ENCODE results near the gene CTDSP1.

Gene CTDSP1

DNA sequence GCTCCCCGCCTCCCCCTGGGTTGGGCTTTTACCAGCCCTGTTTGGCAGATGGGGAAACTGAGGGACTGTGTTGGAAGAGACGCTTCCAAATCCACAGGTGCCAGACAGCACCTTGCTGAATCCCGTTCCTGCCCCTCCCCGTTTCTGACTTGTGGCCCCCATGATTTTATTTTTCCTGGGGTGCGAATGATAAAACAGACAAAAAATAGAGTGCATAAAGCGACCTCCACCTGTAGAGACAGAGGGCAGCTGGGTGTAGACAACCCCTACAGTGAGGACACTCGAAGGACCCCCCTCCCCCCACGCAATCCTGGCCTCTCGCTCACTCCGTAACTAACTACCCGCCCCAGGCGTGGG lies 2.2 kb upstream of the CTDSP1 start:
- H3K4me3 ChIP-seq (ENCODE audit: low read depth, low read length) = peak overlapping the region; percentile 86
- no peak for DNase-seq (ENCODE audit: low read depth)

GRCh38 chr2:218397820-218398436 lies 1.7 kb upstream of the CTDSP1 start:
- DNase-seq (ENCODE audit: low read depth) = peak; percentile 36
- peak overlapping the region; percentile 86 for H3K4me3 ChIP-seq (ENCODE audit: low read depth, low read length)

GRCh38 chr2:218398437-218399390 lies 954 bp upstream of the CTDSP1 start:
- DNase-seq (ENCODE audit: low read depth) = peak; percentile 56
- peak overlapping the region; percentile 86 for H3K4me3 ChIP-seq (ENCODE audit: low read depth, low read length)

DNA sequence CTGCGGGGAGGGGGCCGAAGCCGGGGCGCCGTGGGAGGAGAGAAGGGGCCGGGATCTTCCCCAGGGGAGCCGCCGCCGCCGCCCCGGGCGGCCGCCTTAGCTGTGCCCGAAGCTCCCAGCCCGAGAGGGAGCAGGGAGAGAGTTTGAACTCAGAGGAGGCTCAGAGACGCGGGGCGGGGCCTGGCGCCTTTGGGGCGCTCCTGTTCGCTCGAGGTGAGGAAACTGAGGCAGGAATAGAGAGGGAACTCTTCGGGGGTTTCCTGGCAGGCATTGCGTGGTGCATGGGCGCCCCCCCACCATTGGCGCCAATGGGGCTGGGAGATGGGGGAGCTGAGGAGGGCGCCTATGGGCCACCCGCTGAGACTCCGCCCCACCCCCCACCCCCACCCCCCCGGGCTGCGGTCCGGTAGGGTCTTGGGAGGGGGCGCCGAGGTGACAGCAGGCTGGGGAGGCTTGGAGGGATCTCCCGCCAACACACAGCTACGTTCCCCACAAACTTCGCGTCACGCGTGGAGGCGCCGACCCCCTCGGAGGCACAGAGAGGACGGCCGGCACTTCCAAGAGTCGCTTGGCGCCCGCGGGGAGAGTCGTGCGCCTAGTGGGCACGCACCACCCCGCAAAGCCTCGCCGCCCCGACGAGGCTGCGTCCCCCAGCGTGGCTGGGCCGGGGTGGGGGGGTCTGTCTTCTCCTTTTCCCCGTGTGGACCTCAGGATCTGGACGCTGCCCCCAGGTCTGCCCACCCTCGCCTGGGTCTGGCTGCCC lies 680 bp downstream of the CTDSP1 start:
- peak overlapping the region; percentile 86 for H3K4me3 ChIP-seq (ENCODE audit: low read depth, low read length)
- no peak for DNase-seq (ENCODE audit: low read depth)

GRCh38 chr2:218400930-218401881 lies 1.5 kb downstream of the CTDSP1 start:
- DNase-seq (ENCODE audit: low read depth) = no peak
- peak overlapping the region; percentile 86 for H3K4me3 ChIP-seq (ENCODE audit: low read depth, low read length)

- H3K4me3 ChIP-seq (ENCODE audit: low read depth, low read length) = peak overlapping the region; percentile 86
Observed at GRCh38 chr2:218401890-218402289, 2.2 kb downstream of the CTDSP1 start.

GRCh38 chr2:218402491-218402901 lies 2.8 kb downstream of the CTDSP1 start:
- no peak for DNase-seq (ENCODE audit: low read depth)
- H3K4me3 ChIP-seq (ENCODE audit: low read depth, low read length) = no peak overlapping the region

More at GRCh38 chr2:218401890-218402289, 2.2 kb downstream of the CTDSP1 start:
- no peak for DNase-seq (ENCODE audit: low read depth)

DNA sequence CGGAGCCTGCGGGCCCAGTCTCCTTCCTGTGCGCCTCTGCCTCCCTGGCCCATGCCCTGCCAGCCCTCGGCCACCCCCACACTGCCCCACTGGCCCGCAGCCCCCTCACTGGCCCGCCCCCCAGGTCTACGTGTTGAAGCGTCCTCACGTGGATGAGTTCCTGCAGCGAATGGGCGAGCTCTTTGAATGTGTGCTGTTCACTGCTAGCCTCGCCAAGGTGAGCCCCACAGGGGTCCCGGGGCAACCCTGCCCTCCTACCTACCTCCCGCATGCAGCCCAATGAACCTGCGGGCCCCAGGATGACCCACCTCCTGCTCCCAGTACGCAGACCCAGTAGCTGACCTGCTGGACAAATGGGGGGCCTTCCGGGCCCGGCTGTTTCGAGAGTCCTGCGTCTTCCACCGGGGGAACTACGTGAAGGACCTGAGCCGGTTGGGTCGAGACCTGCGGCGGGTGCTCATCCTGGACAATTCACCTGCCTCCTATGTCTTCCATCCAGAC lies 3.3 kb downstream of the CTDSP1 start:
- no peak overlapping the region for H3K4me3 ChIP-seq (ENCODE audit: low read depth, low read length)
- DNase-seq (ENCODE audit: low read depth) = no peak

DNA sequence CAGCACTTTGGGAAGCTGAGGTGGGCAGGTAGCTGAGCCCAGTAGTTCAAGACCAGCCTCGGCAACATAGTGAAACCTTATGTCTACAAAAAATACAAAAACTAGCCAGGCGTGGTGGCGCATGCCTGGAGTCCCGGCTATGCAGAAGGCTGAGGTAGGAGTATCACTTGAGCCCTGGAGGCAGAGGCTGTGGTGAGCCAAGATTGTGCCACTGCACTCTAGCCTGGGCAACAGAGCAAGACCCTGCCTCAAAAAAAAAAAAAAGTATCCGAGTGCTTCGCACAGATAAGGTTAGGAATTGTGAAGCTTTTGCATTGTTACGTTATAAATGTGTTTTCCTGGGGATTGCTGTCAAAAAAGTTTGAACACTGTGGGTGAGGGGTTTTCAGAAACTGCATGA lies 4.1 kb downstream of the CTDSP1 start:
- no peak for DNase-seq (ENCODE audit: low read depth)
- no peak overlapping the region for H3K4me3 ChIP-seq (ENCODE audit: low read depth, low read length)

DNA sequence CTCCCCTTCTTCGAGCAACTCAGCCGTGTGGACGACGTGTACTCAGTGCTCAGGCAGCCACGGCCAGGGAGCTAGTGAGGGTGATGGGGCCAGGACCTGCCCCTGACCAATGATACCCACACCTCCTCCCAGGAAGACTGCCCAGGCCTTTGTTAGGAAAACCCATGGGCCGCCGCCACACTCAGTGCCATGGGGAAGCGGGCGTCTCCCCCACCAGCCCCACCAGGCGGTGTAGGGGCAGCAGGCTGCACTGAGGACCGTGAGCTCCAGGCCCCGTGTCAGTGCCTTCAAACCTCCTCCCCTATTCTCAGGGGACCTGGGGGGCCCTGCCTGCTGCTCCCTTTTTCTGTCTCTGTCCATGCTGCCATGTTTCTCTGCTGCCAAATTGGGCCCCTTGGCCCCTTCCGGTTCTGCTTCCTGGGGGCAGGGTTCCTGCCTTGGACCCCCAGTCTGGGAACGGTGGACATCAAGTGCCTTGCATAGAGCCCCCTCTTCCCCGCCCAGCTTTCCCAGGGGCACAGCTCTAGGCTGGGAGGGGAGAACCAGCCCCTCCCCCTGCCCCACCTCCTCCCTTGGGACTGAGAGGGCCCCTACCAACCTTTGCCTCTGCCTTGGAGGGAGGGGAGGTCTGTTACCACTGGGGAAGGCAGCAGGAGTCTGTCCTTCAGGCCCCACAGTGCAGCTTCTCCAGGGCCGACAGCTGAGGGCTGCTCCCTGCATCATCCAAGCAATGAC lies 4.8 kb downstream of the CTDSP1 start:
- no peak for DNase-seq (ENCODE audit: low read depth)
- H3K4me3 ChIP-seq (ENCODE audit: low read depth, low read length) = no peak overlapping the region

DNA sequence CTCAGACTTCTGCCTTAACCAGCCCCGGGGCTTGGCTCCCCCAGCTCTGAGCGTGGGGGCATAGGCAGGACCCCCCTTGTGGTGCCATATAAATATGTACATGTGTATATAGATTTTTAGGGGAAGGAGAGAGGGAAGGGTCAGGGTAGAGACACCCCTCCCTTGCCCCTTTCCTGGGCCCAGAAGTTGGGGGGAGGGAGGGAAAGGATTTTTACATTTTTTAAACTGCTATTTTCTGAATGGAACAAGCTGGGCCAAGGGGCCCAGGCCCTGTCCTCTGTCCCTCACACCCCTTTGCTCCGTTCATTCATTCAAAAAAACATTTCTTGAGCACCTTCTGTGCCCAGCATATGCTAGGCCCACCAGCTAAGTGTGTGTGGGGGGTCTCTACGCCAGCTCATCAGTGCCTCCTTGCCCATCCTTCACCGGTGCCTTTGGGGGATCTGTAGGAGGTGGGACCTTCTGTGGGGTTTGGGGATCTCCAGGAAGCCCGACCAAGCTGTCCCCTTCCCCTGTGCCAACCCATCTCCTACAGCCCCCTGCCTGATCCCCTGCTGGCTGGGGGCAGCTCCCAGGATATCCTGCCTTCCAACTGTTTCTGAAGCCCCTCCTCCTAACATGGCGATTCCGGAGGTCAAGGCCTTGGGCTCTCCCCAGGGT lies 5.5 kb downstream of the CTDSP1 start:
- H3K4me3 ChIP-seq (ENCODE audit: low read depth, low read length) = no peak overlapping the region
- no peak for DNase-seq (ENCODE audit: low read depth)

- DNase-seq (ENCODE audit: low read depth) = no peak
- H3K4me3 ChIP-seq (ENCODE audit: low read depth, low read length) = peak overlapping the region; percentile 38
Observed at GRCh38 chr2:218405746-218406208, 6.1 kb downstream of the CTDSP1 start.

- DNase-seq (ENCODE audit: low read depth) = peak; percentile 81
- H3K4me3 ChIP-seq (ENCODE audit: low read depth, low read length) = peak overlapping the region; percentile 47
Observed at GRCh38 chr2:218406209-218406948, 6.7 kb downstream of the CTDSP1 start.

DNA sequence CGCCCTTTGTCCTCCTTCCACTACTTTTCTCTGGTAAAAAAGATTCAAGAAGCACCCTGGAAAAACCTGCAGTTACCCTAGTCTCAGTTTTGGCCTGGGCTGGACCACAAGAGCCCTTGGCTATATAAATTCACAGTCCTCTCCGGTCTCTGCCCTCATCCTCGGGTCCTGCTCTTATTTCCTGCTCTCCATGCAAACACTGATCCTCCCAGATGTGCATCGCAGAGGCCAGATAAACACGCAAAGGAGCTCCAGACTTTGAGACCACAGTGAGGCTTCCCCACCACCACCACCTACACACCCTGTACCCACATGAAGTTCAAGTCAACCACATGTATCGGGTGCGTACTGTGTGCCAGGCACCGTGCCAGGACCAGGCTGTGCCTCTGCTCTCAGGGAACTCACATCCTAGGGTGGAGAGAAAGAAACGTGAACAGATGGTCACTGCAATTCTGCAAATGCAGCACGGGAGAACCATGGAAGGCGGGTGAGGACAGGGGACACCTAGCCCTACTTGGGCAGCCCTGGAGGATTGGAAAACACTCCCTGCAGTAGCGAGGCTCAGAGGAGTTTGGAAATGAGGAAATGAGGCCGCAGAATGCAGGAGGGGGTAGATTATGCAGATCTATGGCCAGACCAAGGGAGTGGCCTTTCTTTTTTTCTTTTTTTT lies 7.4 kb downstream of the CTDSP1 start:
- peak overlapping the region; percentile 47 for H3K4me3 ChIP-seq (ENCODE audit: low read depth, low read length)
- no peak for DNase-seq (ENCODE audit: low read depth)

DNA sequence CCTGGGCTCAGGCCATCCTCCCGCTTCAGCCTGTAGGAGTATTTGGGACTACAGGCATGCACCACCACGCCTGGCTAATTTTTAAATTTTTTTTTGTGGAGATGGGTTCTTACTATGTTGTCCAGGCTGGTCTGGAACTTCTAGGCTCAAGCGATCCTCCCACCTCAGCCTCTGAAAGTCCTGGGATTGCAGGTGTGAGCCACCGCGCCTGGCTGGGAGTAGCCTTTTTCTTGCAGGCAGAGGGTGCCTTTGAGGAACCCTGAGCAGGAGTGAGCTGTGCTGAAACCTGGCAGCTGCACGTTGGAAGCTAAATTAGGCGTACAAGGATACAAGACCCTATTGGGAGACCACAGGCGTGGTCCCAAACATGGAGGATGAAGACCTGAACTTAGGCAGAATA lies 8.0 kb downstream of the CTDSP1 start:
- no peak overlapping the region for H3K4me3 ChIP-seq (ENCODE audit: low read depth, low read length)
- DNase-seq (ENCODE audit: low read depth) = no peak

DNA sequence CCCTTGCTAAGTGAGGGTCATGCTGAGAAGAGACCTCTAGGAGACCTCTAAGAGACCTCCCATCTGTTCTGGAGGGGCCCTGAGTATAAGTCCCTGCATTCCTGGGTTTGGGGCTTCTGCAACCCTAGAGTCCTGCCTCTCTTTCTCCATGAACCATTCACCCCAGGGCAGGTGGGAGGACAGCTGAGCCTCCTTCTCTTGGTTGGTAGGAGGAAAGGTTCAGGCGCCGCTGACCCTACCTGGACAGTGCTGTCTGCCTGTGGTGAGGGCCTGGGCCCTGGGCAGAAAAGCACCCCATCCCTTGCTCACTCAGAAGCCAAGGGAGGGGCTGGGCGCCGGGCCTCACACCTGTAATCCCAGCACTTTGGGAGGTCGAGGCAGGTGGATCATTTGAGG lies 18.7 kb downstream of the CTDSP1 start:
- DNase-seq (ENCODE audit: low read depth) = no peak
- H3K4me3 ChIP-seq (ENCODE audit: low read depth, low read length) = no peak overlapping the region
